MM.1S (cell line): Measurements from ENCODE around the gene IL1RAPL2.

Source experiments
- DNase-seq: peaks from one replicate; pipeline ENCODE4 v3.0.0-alpha.2; 2015
- H2AFZ ChIP-seq: fragments of 300-600 bp; sonication (generic); 2 replicates; pipeline ENCODE4 v1.6.0; 2016; ENCODE audit warnings: antibody characterized with exemption, low read length
- H3F3A ChIP-seq: fragments of 300-600 bp; sonication (generic); 2 replicates; pipeline ENCODE4 v1.6.1; 2016; ENCODE audit warnings: mild to moderate bottlenecking, antibody characterized with exemption, low read length, moderate library complexity, mixed read lengths; ENCODE audit not compliant: insufficient read depth
- H3K27ac ChIP-seq: fragments of 300-600 bp; sonication (generic); 2 replicates; pipeline ENCODE4 v1.5.1; 2016; ENCODE audit warnings: mild to moderate bottlenecking, low read length
- H3K27me3 ChIP-seq: fragments of 300-600 bp; sonication (generic); replicated peaks from 2 replicates; pipeline ENCODE4 v1.6.0; 2016; ENCODE audit warnings: low read length; ENCODE audit not compliant: insufficient read depth
- H3K36me3 ChIP-seq: fragments of 300-600 bp; sonication (generic); replicated peaks from 2 replicates; pipeline ENCODE4 v1.6.1; 2016; ENCODE audit warnings: mild to moderate bottlenecking, low read length, mixed read lengths; ENCODE audit not compliant: insufficient read depth
- H3K4me1 ChIP-seq: fragments of 300-600 bp; sonication (generic); 2 replicates; pipeline ENCODE4 v1.6.1; 2016; ENCODE audit warnings: low read length, mixed read lengths
- H3K4me2 ChIP-seq: fragments of 300-600 bp; sonication (generic); 2 replicates; pipeline ENCODE4 v1.6.0; 2016; ENCODE audit warnings: low read depth, low read length
- H3K4me3 ChIP-seq: fragments of 300-600 bp; sonication (generic); 2 replicates; pipeline ENCODE4 v1.5.1; 2016; ENCODE audit warnings: low read length, mixed read lengths
- H3K79me2 ChIP-seq: fragments of 300-600 bp; sonication (generic); 2 replicates; pipeline ENCODE4 v1.6.1; 2016; ENCODE audit warnings: mixed run types, low read length, mixed read lengths
- H3K9ac ChIP-seq: fragments of 300-600 bp; sonication (generic); 2 replicates; pipeline ENCODE4 v1.6.1; 2016; ENCODE audit warnings: low read length, mixed read lengths
- H3K9me2 ChIP-seq: fragments of 300-600 bp; sonication (generic); replicated peaks from 2 replicates; pipeline ENCODE4 v1.6.1; 2016; ENCODE audit warnings: mild to moderate bottlenecking, low read length, mixed read lengths; ENCODE audit not compliant: insufficient read depth
- H3K9me3 ChIP-seq: fragments of 300-600 bp; sonication (generic); replicated peaks from 2 replicates; pipeline ENCODE4 v1.6.1; 2016; ENCODE audit warnings: mild to moderate bottlenecking, low read length, mixed read lengths; ENCODE audit not compliant: insufficient read depth
- H4K20me1 ChIP-seq: fragments of 300-600 bp; sonication (generic); 2 replicates; pipeline ENCODE4 v1.6.1; 2016; ENCODE audit warnings: mild to moderate bottlenecking, low read length, moderate library complexity, mixed read lengths; ENCODE audit not compliant: insufficient read depth
- EZH2 ChIP-seq: fragments of 300-600 bp; sonication (generic); optimal IDR thresholded peaks from 2 replicates; pipeline ENCODE3; 2017; ENCODE audit warnings: low read depth, mild to moderate bottlenecking, antibody characterized with exemption, low read length, mixed read lengths
- EZH2phosphoT487 ChIP-seq: fragments of 300-600 bp; sonication (generic); IDR thresholded peaks from 2 replicates; pipeline ENCODE4 v1.6.1; 2018; ENCODE audit warnings: antibody characterized with exemption, low read length
- TF ChIP-seq, protein P1 (sequence below): fragments of 300-600 bp; sonication (generic); IDR thresholded peaks from 2 replicates; pipeline ENCODE4 v1.5.1; 2016; ENCODE audit warnings: antibody characterized with exemption, low read length, mixed read lengths

The IL1RAPL2 gene

DNA sequence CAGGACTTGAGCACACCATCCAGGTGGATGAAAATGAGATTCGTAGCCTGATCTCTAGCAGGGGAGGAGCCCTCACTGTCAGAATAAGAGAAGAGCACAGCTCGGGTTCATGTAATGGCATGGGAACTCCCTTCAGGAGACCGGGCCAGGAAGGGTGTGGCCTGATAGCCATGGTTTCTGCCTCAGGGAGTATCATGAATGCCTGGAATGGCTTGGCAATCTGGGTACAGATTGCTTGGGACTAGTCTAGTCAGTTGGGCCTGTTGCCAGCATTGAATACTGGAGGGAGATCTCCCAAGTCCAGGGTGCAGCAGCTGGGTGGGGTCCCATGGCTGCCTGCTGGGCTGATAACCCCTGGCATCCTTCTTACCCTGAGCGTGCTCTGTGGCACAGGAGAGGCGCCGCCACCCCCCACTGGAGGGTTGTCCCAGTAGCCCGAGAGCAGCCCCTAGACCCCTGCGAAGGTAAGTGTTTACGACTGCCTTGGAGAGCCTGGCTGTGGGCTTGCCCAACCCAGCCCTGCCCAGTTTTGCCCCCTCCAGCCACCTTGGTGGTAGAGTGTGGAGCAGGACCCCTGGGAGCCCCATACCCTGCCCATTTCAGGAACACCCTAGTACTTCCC lies 355.7 kb downstream of the IL1RAPL2 start:
- H3K27ac ChIP-seq = no peak overlapping the region
- H3F3A ChIP-seq = no peaks in the 10 kb centered on the region
- H3K9me3 ChIP-seq = no peaks in the 10 kb centered on the region
- no peaks in the 10 kb centered on the region for H4K20me1 ChIP-seq
- no peaks in the 10 kb centered on the region for H3K9me2 ChIP-seq
- H3K4me3 ChIP-seq = no peak overlapping the region
- DNase-seq = no peak
- peak overlapping the region; percentile 40 for H2AFZ ChIP-seq
- no peaks in the 10 kb centered on the region for H3K79me2 ChIP-seq
- TF ChIP-seq, protein P1, sequence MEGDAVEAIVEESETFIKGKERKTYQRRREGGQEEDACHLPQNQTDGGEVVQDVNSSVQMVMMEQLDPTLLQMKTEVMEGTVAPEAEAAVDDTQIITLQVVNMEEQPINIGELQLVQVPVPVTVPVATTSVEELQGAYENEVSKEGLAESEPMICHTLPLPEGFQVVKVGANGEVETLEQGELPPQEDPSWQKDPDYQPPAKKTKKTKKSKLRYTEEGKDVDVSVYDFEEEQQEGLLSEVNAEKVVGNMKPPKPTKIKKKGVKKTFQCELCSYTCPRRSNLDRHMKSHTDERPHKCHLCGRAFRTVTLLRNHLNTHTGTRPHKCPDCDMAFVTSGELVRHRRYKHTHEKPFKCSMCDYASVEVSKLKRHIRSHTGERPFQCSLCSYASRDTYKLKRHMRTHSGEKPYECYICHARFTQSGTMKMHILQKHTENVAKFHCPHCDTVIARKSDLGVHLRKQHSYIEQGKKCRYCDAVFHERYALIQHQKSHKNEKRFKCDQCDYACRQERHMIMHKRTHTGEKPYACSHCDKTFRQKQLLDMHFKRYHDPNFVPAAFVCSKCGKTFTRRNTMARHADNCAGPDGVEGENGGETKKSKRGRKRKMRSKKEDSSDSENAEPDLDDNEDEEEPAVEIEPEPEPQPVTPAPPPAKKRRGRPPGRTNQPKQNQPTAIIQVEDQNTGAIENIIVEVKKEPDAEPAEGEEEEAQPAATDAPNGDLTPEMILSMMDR = no peak
- TF ChIP-seq EZH2 = no peak
- TF ChIP-seq EZH2phosphoT487 = no peak
- no peak overlapping the region for H3K9ac ChIP-seq
- H3K36me3 ChIP-seq = no peaks in the 10 kb centered on the region
- H3K27me3 ChIP-seq = no peaks in the 10 kb centered on the region
- H3K4me2 ChIP-seq = no peak overlapping the region
- H3K4me1 ChIP-seq = peaks cover 8% of the 10 kb centered on the region; the same call in 1 of the 2 replicates

DNA sequence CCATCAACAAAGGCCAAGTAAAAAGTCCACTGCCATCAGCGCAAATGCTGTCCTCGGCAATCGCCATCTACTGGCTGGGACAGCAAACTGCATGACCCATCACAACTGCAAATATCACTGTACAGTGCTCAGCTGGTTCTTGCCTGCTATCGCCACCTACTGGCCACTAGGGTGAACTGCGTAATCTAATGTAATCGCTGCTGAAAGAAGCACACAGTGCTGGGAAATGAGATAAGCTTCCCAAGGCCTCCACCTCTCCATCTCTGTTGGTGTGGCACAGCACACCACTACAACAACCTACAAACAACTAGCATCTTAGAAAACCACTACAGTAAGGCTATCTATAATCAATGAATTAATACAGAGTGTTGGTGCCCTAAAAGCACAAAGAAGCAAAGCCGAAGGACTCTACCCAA lies 356.2 kb downstream of the IL1RAPL2 start:
- peak overlapping the region; percentile 40 for H2AFZ ChIP-seq
- H3K9ac ChIP-seq = no peak overlapping the region
- no peaks in the 10 kb centered on the region for H3K9me3 ChIP-seq
- H3K4me1 ChIP-seq = peaks cover 7% of the 10 kb centered on the region; the same call in 1 of the 2 replicates
- no peaks in the 10 kb centered on the region for H3K36me3 ChIP-seq
- H3K27ac ChIP-seq = no peak overlapping the region
- no peaks in the 10 kb centered on the region for H3K27me3 ChIP-seq
- H4K20me1 ChIP-seq = no peaks in the 10 kb centered on the region
- peak overlapping the region; percentile 2; the same call in 1 of the 2 replicates for H3K4me2 ChIP-seq
- no peak overlapping the region for H3K4me3 ChIP-seq
- no peaks in the 10 kb centered on the region for H3K79me2 ChIP-seq
- no peaks in the 10 kb centered on the region for H3F3A ChIP-seq
- DNase-seq = peak; percentile 83
- H3K9me2 ChIP-seq = no peaks in the 10 kb centered on the region
- TF ChIP-seq, protein P1 = peak; percentile 100
- TF ChIP-seq EZH2phosphoT487 (no peak), EZH2 (no peak)

DNA sequence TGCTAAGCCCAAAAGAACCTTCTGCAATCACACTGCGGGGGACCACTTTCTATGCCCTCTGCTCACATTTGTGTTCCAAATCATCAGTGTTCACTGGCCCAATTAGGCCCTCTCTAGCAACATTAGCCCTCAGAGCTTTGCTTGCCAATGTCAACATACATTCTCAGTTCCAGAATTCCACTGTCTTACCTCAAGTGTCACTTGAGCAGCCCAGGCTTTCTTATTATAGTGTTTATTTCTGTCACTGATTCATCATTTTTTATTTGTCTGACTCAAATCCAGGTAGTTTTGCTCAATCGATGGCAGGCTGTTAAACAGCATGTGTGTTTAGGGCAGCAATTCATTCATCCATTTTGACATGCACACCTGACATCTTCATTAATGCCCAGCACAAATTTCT lies 363.3 kb downstream of the IL1RAPL2 start:
- Histone ChIP-seq H3K79me2 (no peaks in the 10 kb centered on the region), H3K36me3 (no peaks in the 10 kb centered on the region), H3K4me1 (no peaks in the 10 kb centered on the region), H3K9me2 (no peaks in the 10 kb centered on the region), H3K4me3 (no peak overlapping the region), H3K4me2 (no peak overlapping the region), H3K27ac (no peak overlapping the region), H4K20me1 (no peaks in the 10 kb centered on the region), H3K27me3 (no peaks in the 10 kb centered on the region), H3K9me3 (no peaks in the 10 kb centered on the region), H2AFZ (no peak overlapping the region), H3F3A (no peaks in the 10 kb centered on the region), H3K9ac (no peak overlapping the region)
- TF ChIP-seq EZH2 (no peak), EZH2phosphoT487 (no peak)
- TF ChIP-seq, protein P1 = no peak
- DNase-seq = no peak
